Measurements from ENCODE around the gene LAPTM5. TPM values are rescaled to one million over a fixed set of nuclear protein-coding genes. Genes with fewer than 3 reads are reported as not detected.

LAPTM5 gene
- total RNA-seq, 1 donor from 2014 or later, result 179 TPM

GRCh38 chr1:30704271-30704670 is 53.3 kb downstream of the LAPTM5 start:
- no peak for DNase-seq
- intact Hi-C loops (cut with micrococcal nuclease), result no loop called here
- Mint-ChIP-seq H3K27ac (no peak overlapping the region), H3K9me3 (no peaks in the 10 kb centered on the region), H3K4me3 (no peak overlapping the region), H3K4me1 (no peaks in the 10 kb centered on the region), H3K36me3 (ENCODE audit: low read depth) (no peaks in the 10 kb centered on the region), H3K27me3 (peaks cover 7% of the 10 kb centered on the region)

- peaks cover 6% of the 10 kb centered on the region for H3K27me3 Mint-ChIP-seq
- H3K36me3 Mint-ChIP-seq (ENCODE audit: low read depth), result no peaks in the 10 kb centered on the region
- H3K4me3 Mint-ChIP-seq, result no peak overlapping the region
- no peaks in the 10 kb centered on the region for H3K9me3 Mint-ChIP-seq
- no peak for DNase-seq
- intact Hi-C loops (cut with micrococcal nuclease), result no loop called here
- H3K4me1 Mint-ChIP-seq, result no peaks in the 10 kb centered on the region
- no peak overlapping the region for H3K27ac Mint-ChIP-seq
These were observed 54.8 kb downstream of the LAPTM5 start for GRCh38 chr1:30702823-30703222.

DNA sequence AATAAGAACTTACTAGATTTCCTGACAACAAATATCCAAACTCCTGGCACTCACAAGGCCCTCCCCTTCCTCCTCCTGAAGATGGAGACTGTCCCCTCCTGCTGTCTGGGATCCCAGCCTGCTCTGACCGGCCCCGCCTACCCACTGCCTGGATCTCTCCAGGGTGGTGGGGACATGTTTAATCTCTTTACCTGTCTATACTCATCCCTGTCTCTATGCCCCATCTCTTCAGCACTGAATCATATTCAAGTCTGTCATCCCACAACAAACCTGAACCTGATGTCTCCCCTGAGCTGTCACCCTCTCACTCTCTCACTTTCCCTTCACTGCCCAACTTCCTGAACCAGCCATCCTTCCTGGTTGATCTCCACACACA is 56.3 kb downstream of the LAPTM5 start:
- Mint-ChIP-seq H3K36me3 (ENCODE audit: low read depth) (no peaks in the 10 kb centered on the region), H3K4me1 (no peaks in the 10 kb centered on the region), H3K9me3 (no peaks in the 10 kb centered on the region), H3K27me3 (peaks cover 4% of the 10 kb centered on the region), H3K27ac (no peak overlapping the region), H3K4me3 (no peak overlapping the region)
- intact Hi-C loops (cut with micrococcal nuclease), result no loop called here
- no peak for DNase-seq

DNA sequence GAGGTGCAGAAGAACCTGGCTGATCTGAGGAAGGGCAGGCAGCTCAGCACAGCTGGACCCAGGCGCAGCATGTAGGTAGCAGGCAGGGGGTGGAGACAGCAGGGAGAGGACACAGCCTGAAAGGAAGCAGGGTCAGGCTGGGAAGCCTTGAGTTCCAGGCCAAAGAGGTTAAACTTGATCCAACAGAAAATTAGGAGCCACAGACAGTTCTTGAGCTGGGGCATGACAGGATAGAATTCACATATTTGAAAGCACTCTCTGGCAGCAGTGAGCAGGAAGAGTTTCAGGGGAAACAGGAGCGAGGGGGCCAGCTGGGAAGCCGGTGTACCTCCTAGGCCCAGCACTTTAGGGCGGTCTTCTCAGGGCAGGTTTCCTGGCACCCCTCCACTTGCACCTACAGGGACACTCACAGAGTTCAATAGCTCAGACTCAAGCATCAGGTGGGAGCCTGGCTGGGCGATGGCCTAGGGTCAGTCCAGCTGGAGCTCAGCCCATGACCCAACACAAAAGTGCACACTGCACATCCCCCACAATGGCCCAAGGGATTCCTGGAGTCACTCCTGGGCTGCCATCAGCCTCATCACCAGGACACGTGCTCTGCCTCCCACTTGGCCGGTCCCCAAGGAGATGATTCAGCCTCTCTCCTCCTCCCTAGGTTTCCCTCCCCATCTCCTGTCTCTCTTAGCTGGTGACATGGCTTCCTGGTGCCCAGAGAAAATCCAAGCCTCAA is 56.9 kb downstream of the LAPTM5 start:
- intact Hi-C loops (cut with micrococcal nuclease), result no loop called here
- no peaks in the 10 kb centered on the region for H3K9me3 Mint-ChIP-seq
- no peak for DNase-seq
- H3K27ac Mint-ChIP-seq, result no peak overlapping the region
- H3K36me3 Mint-ChIP-seq (ENCODE audit: low read depth), result no peaks in the 10 kb centered on the region
- H3K27me3 Mint-ChIP-seq, result peaks cover 4% of the 10 kb centered on the region
- H3K4me1 Mint-ChIP-seq, result no peaks in the 10 kb centered on the region
- no peak overlapping the region for H3K4me3 Mint-ChIP-seq

GRCh38 chr1:30699762-30700161 is 57.8 kb downstream of the LAPTM5 start:
- Mint-ChIP-seq H3K27ac (no peak overlapping the region), H3K27me3 (peaks cover 7% of the 10 kb centered on the region), H3K9me3 (no peaks in the 10 kb centered on the region), H3K4me1 (no peaks in the 10 kb centered on the region), H3K4me3 (no peak overlapping the region), H3K36me3 (ENCODE audit: low read depth) (no peaks in the 10 kb centered on the region)
- no peak for DNase-seq
- intact Hi-C loops (cut with micrococcal nuclease), result no loop called here

- H3K27me3 Mint-ChIP-seq, result peaks cover 7% of the 10 kb centered on the region
- no peak overlapping the region for H3K27ac Mint-ChIP-seq
- H3K36me3 Mint-ChIP-seq (ENCODE audit: low read depth), result no peaks in the 10 kb centered on the region
- intact Hi-C loops (cut with micrococcal nuclease), result no loop called here
- no peaks in the 10 kb centered on the region for H3K4me1 Mint-ChIP-seq
- H3K9me3 Mint-ChIP-seq, result no peaks in the 10 kb centered on the region
- DNase-seq, result no peak
- H3K4me3 Mint-ChIP-seq, result no peak overlapping the region
These were observed 59.1 kb downstream of the LAPTM5 start for GRCh38 chr1:30698401-30698981.

DNA sequence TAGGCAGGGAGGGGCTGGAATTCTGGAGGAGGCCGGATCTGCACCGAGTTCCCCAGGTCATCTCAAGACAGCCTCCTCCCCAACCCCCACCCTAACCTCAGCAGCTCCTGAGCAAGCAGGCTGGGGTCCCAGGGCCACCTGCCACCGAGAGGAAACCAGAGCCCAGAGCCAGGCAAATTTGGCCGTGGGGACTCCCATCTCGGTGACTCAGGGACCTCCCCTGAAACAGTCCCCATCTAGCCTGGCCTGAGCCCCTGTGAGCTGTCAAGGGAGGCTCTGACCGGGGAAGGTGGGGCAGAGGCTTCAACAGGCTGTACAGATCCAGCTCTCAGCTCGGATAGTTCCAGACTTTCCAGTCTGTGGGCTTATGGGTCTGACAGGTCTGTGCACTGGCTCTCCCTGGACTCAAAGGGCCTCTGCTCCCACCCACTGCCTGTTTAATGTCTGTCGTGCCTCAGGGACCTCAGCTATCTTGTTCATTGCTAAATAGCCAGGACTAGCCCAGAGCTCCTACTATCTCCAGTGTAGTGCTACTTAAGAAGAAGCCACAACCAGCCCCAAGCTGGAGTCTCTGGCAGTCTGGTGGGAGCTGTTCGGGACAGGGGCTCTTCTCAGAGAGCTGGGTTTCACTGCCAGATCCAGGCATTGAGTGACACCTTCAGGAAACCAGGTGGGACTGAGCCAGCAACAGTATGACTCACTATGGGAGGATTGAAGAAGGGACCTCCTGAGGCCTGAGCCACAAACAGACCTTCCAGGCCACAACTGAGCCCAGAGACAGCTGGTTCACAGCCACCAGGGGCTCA is 59.8 kb downstream of the LAPTM5 start:
- Mint-ChIP-seq H3K27ac (no peak overlapping the region), H3K4me3 (no peak overlapping the region), H3K36me3 (ENCODE audit: low read depth) (no peaks in the 10 kb centered on the region), H3K27me3 (peaks cover 7% of the 10 kb centered on the region), H3K9me3 (no peaks in the 10 kb centered on the region), H3K4me1 (no peaks in the 10 kb centered on the region)
- DNase-seq, result no peak
- intact Hi-C loops (cut with micrococcal nuclease), result no loop called here

GRCh38 chr1:30696831-30697230 is 60.7 kb downstream of the LAPTM5 start:
- intact Hi-C loops (cut with micrococcal nuclease), result no loop called here
- no peaks in the 10 kb centered on the region for H3K4me1 Mint-ChIP-seq
- no peak overlapping the region for H3K27ac Mint-ChIP-seq
- no peak overlapping the region for H3K4me3 Mint-ChIP-seq
- no peaks in the 10 kb centered on the region for H3K36me3 Mint-ChIP-seq (ENCODE audit: low read depth)
- no peaks in the 10 kb centered on the region for H3K9me3 Mint-ChIP-seq
- H3K27me3 Mint-ChIP-seq, result peaks cover 7% of the 10 kb centered on the region
- DNase-seq, result no peak

DNA sequence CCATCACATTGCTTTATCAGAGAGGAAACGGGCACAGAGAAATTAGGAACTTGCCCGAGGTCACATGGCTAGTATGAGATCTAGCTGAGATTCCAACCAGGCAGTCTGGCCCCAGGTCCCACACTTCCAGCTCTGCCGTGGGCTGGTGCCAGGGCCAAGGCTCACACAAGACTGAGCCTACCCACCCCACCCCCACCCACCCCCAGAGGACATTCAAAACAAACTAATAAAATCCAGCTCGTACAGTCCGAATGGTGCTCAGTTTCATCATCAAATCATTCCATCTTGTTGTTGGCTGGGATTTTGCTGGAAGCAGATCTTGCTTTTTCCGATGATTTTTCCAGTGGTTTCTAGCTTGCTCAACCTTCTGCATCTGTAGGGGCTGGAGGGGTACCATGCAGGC is 62.1 kb downstream of the LAPTM5 start:
- peaks cover 7% of the 10 kb centered on the region for H3K27me3 Mint-ChIP-seq
- intact Hi-C loops (cut with micrococcal nuclease), result no loop called here
- no peaks in the 10 kb centered on the region for H3K4me1 Mint-ChIP-seq
- H3K9me3 Mint-ChIP-seq, result no peaks in the 10 kb centered on the region
- no peak overlapping the region for H3K27ac Mint-ChIP-seq
- no peak for DNase-seq
- no peak overlapping the region for H3K4me3 Mint-ChIP-seq
- H3K36me3 Mint-ChIP-seq (ENCODE audit: low read depth), result no peaks in the 10 kb centered on the region

GRCh38 chr1:30694280-30695175 is 63.0 kb downstream of the LAPTM5 start:
- peaks cover 7% of the 10 kb centered on the region for H3K27me3 Mint-ChIP-seq
- no peak overlapping the region for H3K4me3 Mint-ChIP-seq
- H3K36me3 Mint-ChIP-seq (ENCODE audit: low read depth), result no peaks in the 10 kb centered on the region
- H3K27ac Mint-ChIP-seq, result no peak overlapping the region
- H3K9me3 Mint-ChIP-seq, result no peaks in the 10 kb centered on the region
- H3K4me1 Mint-ChIP-seq, result no peaks in the 10 kb centered on the region
- DNase-seq, result no peak
- intact Hi-C loops (cut with micrococcal nuclease), result no loop called here

GRCh38 chr1:30693822-30694221 is 63.8 kb downstream of the LAPTM5 start:
- Mint-ChIP-seq H3K4me1 (no peaks in the 10 kb centered on the region), H3K9me3 (no peaks in the 10 kb centered on the region), H3K4me3 (no peak overlapping the region), H3K27me3 (peaks cover 7% of the 10 kb centered on the region), H3K36me3 (ENCODE audit: low read depth) (no peaks in the 10 kb centered on the region), H3K27ac (no peak overlapping the region)
- no peak for DNase-seq
- intact Hi-C loops (cut with micrococcal nuclease), result no loop called here

DNA sequence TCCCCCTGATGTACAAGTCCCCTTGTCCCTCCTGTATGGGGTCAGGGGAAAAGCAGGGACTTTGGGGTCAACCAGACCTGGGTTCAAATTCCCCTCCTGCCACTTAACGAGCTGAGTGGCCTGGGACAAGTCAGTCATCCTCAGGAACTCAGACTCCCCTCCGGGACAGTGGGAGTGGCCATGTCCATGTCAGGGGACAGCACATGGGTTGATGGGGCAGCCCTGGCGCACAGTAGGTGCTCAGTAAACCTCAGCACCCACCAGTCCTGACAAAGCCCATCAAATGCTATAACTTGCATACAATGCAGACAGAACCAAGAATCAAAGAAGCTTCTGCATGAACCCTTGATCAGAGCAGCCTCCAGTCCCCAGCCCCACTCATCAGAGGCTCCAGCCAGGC is 64.2 kb downstream of the LAPTM5 start:
- peaks cover 7% of the 10 kb centered on the region for H3K27me3 Mint-ChIP-seq
- no peaks in the 10 kb centered on the region for H3K36me3 Mint-ChIP-seq (ENCODE audit: low read depth)
- H3K27ac Mint-ChIP-seq, result no peak overlapping the region
- DNase-seq, result no peak
- intact Hi-C loops (cut with micrococcal nuclease), result no loop called here
- H3K9me3 Mint-ChIP-seq, result no peaks in the 10 kb centered on the region
- no peaks in the 10 kb centered on the region for H3K4me1 Mint-ChIP-seq
- H3K4me3 Mint-ChIP-seq, result no peak overlapping the region

DNA sequence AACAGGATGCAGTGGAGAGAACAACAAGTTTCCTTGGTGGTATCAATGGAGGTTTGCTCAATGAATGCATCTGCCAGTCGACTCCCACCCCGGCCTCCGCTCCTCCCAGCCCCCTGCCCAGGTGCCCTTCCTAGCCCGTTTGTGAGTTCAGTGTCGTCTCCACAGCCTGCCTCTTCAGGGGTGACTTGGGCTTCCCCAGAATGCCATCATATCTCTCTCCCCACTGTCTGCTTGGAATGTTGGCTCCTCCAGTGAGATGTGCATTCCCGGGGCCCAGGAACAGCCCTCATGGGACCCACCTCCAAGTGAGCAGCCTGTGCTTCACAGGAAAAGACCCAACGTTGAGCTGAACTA is 64.6 kb downstream of the LAPTM5 start:
- peaks cover 7% of the 10 kb centered on the region for H3K27me3 Mint-ChIP-seq
- no peaks in the 10 kb centered on the region for H3K9me3 Mint-ChIP-seq
- no peaks in the 10 kb centered on the region for H3K36me3 Mint-ChIP-seq (ENCODE audit: low read depth)
- H3K4me3 Mint-ChIP-seq, result no peak overlapping the region
- no peak for DNase-seq
- H3K27ac Mint-ChIP-seq, result no peak overlapping the region
- intact Hi-C loops (cut with micrococcal nuclease), result no loop called here
- H3K4me1 Mint-ChIP-seq, result no peaks in the 10 kb centered on the region
